ENCODE data around the gene IL1RAPL1.

IL1RAPL1 gene

DNA sequence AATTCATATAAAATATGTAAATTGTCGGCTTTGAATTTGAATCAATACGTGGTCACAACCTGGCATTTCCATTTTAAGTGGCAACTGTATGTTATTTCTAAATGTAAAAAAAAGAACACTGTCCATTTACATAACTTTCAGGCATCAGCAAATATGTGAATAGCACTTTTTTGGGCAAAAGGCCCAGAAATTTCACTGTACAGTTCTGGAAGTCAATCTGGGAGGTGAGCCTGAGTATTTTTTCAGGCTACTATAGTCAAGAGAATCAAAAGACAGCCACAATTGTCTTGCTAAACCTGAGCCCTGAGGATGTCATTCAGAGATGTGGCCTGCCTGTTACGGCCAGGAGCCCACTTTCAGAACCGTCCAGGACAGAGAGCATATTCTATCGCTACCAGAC, 1084.2 kb downstream of the IL1RAPL1 start:
- no peak overlapping the region for H3K4me3 ChIP-seq
- H3K27ac ChIP-seq: no peak overlapping the region
- no peak for DNase-seq (ENCODE audit: low spot score)
- TF ChIP-seq, protein P1, sequence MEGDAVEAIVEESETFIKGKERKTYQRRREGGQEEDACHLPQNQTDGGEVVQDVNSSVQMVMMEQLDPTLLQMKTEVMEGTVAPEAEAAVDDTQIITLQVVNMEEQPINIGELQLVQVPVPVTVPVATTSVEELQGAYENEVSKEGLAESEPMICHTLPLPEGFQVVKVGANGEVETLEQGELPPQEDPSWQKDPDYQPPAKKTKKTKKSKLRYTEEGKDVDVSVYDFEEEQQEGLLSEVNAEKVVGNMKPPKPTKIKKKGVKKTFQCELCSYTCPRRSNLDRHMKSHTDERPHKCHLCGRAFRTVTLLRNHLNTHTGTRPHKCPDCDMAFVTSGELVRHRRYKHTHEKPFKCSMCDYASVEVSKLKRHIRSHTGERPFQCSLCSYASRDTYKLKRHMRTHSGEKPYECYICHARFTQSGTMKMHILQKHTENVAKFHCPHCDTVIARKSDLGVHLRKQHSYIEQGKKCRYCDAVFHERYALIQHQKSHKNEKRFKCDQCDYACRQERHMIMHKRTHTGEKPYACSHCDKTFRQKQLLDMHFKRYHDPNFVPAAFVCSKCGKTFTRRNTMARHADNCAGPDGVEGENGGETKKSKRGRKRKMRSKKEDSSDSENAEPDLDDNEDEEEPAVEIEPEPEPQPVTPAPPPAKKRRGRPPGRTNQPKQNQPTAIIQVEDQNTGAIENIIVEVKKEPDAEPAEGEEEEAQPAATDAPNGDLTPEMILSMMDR (IDR thresholded peaks at IDR 0.05): no peak

DNA sequence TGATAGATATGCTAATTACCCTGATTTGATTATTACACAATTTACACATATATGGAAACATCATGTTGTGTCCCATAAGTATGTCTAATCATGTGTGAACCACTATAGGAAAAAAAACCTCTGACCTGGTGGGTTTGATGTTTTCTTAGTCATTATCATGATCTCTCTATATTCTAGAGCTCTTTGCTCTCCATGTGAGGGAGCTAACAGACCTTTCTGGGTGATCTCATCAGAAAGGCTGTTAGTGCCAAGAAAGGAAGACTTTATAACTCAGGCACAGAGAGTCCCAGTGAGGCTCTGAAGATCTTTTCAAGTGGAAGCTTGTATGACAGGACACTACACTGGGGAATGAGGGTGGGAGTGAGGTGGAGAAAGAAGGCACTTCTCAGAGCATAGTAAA, 1100.4 kb downstream of the IL1RAPL1 start:
- TF ChIP-seq, protein P1 (IDR thresholded peaks at IDR 0.05): no peak
- no peak for DNase-seq (ENCODE audit: low spot score)
- Histone ChIP-seq H3K4me3 (no peak overlapping the region), H3K27ac (no peak overlapping the region)

DNA sequence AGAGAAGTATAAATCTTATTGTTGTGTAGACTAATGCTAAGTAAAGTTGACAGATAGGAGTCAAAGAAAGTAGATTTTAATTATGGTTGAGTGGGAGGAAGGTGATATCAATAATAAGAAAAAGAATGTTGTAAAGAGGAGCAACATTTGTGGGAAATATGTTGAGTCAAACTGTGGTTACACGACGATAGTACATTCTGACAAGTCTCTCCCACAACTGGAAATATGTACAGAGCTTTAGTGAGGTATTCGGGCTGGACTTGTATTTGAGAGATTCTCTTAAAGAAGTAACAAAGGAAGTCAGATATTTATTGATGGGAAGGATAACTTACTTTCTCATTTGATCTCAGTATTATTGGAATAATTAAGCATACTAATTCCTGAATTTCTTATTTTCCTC, 1102.8 kb downstream of the IL1RAPL1 start:
- no peak for DNase-seq (ENCODE audit: low spot score)
- Histone ChIP-seq H3K4me3 (no peak overlapping the region), H3K27ac (no peak overlapping the region)
- TF ChIP-seq, protein P1 (IDR thresholded peaks at IDR 0.05): no peak

DNA sequence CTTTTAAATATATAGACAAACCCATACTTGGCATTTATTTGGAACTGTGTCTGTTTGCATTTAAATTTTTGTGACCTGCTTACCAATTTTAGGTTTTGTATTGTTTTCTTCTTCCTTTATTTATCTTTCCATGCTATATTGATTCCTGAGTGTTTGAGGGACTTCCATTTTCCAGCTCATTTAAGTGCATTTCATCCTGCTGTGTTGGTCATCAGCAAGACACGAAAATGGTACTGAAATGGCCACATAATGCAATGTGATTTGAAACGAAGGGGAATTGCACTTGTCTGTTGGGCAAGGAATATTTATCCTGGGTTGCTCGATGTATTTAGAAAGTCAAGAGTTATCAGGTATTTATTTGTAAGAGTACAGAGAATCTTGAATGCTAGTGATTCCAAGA, 1103.8 kb downstream of the IL1RAPL1 start:
- no peak overlapping the region for H3K4me3 ChIP-seq
- H3K27ac ChIP-seq: no peak overlapping the region
- TF ChIP-seq, protein P1 (IDR thresholded peaks at IDR 0.05): no peak

DNA sequence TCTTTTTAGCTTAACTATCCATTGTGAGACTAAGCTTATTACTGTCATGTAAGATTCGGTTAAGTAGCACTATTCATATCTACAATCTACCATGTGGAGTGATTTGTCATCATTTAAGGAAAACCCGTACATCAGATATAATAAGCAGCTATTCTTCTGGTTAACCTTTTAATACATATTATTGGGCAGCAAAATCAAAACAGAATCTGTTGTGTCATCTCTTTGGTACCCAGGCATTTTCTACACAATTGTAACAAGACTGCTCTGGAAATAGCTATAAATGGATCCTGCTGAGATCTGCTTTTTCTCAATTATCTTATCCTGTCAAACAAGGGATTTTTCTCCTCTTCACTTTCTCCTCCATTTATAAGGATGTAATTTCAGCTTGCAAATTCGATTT, 1106.7 kb downstream of the IL1RAPL1 start:
- TF ChIP-seq, protein P1 (IDR thresholded peaks at IDR 0.05): no peak
- Histone ChIP-seq H3K27ac (no peak overlapping the region), H3K4me3 (no peak overlapping the region)
- DNase-seq (ENCODE audit: low spot score): no peak

More for the DNA sequence above, 1103.8 kb downstream of the IL1RAPL1 start:
- no peak for DNase-seq (ENCODE audit: low spot score)

DNA sequence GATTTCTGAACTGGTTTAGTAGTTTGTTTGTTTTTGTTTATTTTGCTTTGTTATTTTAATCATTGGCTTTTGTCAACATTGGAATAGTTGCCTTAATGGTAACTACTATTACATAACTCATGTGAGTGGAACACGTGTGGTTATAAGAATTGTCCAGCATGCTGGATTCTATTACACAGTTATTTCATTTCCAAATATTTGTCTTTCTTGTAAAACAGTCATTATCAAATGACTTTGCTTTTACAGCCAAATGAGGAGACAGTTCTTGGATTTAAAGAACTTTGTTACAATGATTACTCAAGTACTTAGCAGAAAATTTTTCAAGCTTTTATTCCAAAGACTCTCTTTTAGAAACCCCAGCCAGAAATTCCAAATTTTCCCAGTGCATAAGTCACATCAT, 1112.0 kb downstream of the IL1RAPL1 start:
- Histone ChIP-seq H3K4me3 (no peak overlapping the region), H3K27ac (no peak overlapping the region)
- no peak for DNase-seq (ENCODE audit: low spot score)
- TF ChIP-seq, protein P1 (IDR thresholded peaks at IDR 0.05): no peak

DNA sequence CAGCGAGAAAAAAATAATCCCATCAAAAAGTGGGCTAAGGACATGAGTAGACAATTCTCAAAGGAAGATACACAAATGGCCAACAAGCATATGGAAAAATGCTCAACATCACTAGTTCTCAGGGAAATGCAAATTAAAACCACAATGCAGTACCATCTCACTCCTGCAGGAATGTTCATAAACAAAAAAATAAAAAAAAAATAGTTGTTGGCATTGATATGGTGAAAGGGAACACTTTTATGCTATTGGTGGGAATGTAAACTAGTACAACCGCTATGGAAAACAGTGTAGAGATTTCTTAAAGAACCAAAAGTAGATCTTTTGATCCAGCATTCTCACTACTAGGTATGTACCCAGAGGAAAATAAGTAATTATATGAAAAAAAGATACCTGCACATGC, 1119.8 kb downstream of the IL1RAPL1 start:
- TF ChIP-seq, protein P1 (IDR thresholded peaks at IDR 0.05): no peak
- H3K27ac ChIP-seq: no peak overlapping the region
- no peak for DNase-seq (ENCODE audit: low spot score)
- H3K4me3 ChIP-seq: no peak overlapping the region
